LNCaP clone FGC (cell line): ENCODE measurements around the gene SHISAL2A.

ENCODE experiments used
- DNase-seq: peaks from one replicate; pipeline ENCODE4 v3.0.0-alpha.2; 2011; ENCODE audit warnings: low read depth
- H3K4me3 ChIP-seq: 2 replicates; pipeline ENCODE4 v1.5.1; 2011; ENCODE audit warnings: mild to moderate bottlenecking, low read depth, low read length, control low read depth
- TF ChIP-seq, protein P1 (sequence below): IDR thresholded peaks from 2 replicates; pipeline ENCODE4 v1.5.1; 2012; ENCODE audit warnings: mild to moderate bottlenecking; ENCODE audit not compliant: control insufficient read depth, insufficient read depth; ENCODE audit errors: extremely low read depth

Gene SHISAL2A

DNA sequence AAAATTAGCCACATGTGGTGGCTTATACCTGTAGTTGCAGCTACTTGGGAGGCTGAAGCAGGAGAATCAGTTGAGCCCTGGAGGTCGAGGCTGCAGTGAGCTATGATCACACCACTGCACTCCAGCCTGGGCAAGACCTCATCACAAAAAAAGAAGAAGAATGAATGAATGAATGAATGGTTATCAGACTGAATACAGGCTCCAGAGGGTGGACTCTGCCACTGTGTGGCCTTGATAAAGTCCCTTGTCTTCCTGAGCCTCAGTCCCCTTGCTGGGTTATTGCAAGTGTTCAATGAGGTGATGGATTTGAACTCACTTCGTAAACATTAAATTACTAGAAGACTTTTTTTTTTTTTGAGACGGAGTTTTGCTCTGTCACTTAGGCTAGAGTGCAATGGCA lies 24.7 kb downstream of the SHISAL2A start:
- no peak overlapping the region for H3K4me3 ChIP-seq
- DNase-seq = no peak
- TF ChIP-seq, protein P1, sequence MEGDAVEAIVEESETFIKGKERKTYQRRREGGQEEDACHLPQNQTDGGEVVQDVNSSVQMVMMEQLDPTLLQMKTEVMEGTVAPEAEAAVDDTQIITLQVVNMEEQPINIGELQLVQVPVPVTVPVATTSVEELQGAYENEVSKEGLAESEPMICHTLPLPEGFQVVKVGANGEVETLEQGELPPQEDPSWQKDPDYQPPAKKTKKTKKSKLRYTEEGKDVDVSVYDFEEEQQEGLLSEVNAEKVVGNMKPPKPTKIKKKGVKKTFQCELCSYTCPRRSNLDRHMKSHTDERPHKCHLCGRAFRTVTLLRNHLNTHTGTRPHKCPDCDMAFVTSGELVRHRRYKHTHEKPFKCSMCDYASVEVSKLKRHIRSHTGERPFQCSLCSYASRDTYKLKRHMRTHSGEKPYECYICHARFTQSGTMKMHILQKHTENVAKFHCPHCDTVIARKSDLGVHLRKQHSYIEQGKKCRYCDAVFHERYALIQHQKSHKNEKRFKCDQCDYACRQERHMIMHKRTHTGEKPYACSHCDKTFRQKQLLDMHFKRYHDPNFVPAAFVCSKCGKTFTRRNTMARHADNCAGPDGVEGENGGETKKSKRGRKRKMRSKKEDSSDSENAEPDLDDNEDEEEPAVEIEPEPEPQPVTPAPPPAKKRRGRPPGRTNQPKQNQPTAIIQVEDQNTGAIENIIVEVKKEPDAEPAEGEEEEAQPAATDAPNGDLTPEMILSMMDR = no peak

DNA sequence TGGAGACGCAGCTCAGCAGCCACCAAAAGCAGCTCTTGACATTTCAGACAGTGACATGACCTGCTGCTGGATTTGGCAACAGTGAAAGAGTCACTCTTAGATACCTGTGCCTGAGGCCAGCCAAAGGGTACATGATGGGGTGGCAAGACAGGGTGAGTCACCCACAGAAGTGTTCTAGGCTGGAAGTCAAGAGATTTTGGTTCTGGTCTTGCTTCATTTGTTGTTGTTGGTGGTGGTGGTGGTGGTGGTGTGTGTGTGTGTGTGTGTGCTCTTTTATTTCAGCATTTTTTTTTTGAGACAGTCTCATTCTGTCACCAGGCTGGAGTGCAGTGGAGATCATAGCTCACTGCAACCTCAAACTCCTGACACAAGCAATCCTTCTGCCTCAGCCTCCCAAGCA lies 25.8 kb downstream of the SHISAL2A start:
- no peak for DNase-seq
- TF ChIP-seq, protein P1 = no peak

DNA sequence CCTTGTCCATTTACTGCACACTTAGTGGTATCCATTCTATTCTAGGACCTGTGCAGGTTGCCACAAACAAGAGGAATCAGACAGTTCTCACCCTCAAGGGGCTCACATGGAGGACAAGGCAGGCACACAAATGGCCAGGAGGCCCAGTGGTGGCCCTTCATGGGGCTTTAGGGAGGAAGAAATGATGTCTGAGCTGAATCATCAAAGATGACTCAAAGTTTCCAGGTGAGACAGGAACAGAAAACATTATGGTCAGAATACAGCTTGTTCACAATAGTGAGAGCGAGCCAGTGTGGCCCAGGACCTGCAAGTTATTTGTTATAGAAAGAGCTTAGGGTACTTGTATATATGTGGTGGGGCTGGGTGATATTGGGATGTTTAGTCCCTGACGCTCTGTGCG lies 26.4 kb downstream of the SHISAL2A start:
- no peak overlapping the region for H3K4me3 ChIP-seq
- TF ChIP-seq, protein P1 = no peak
- no peak for DNase-seq

More for the DNA sequence above, 25.8 kb downstream of the SHISAL2A start:
- H3K4me3 ChIP-seq = no peak overlapping the region

DNA sequence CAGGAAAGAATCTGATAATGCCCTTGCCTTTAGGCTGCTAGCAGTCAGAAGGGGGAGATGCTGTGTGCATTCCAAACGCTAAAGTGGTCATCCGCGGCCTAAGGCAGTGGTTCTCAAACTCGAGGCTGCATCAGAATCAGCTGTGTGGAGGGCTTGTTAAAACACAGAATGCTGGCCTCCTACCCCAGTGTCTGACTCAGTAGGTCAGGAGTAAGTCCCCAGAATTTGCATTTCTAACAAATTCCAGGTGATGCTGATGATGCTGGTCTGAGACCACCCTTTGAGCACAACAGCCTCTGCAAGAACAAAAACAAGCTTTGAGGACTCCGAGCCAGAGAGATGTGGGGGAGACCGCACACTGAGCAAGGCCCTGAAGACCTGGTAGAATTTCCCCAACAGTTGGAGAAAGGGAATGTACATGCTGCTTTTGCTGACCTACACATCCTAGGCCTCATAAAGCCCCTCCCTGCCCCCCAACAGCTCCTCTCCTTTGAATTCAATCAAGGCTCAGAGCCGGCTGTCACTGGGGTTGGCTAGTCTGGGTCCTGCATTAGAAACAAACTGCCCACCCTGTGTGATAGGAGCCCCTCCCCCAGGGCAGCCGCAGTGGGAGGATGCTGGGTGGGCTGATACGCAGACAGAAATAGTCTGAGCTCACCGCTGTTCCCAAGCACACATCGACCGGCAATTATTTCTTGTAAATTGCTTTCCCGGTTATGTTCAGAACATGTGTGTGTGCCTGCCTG lies 27.1 kb downstream of the SHISAL2A start:
- no peak overlapping the region for H3K4me3 ChIP-seq
- TF ChIP-seq, protein P1 = no peak
- DNase-seq = no peak

DNA sequence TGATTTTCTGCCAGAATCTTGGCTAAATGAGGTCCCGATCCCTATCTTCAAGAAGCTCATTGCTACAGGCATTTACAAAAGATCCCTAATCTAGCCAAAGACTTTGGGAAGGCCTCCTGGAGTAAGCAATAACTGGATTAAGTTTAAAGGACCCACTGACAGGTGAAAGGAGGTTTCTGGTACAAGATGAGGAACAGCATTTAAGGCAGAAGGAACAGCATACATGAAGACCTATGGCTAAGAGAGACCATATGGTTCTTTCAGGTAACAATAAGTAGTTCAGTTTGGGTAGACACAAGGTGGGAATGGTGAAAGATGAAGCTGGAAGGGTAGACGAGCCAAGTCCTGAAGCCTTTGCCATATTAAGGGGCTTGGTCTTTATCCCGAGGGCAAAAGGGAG lies 27.8 kb downstream of the SHISAL2A start:
- H3K4me3 ChIP-seq = no peak overlapping the region
- no peak for DNase-seq
- TF ChIP-seq, protein P1 = no peak

DNA sequence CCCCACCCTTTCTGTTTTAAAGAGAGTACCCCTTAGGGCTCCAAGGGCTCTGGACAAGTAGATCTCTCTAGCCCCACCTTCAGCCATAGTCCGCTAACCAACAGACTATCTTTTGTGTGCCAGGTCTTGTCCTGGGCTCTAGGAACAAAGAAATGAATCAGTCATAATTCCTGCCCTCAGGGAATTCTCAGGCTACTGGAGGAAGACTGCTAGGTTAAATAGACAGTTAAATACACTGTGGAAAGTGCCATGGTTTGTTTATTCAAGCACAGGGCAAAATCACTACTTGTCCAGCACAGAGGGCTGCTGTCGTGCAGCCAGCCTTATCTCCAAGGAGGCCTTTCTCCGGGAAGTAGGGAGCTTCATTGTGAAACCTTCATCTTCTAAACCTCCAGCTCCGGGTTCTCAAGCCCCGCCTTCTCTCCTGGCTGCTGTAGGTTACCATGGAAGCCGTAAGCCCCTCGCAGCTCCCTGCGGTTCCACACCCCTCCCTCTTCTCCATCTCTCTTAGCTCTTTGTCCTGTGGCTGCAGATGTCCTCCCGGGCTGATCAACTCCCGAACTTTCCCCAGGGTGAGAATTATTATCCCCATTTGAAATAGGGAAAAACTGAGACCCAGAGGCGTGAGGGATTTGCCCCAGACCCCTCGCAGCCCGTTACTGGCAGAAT lies 29.8 kb downstream of the SHISAL2A start:
- DNase-seq = peak; percentile 87
- TF ChIP-seq, protein P1 = no peak
- no peak overlapping the region for H3K4me3 ChIP-seq
